Astrocyte (in vitro differentiated cells and primary cell): ENCODE results near the gene CHN2. TPM values are rescaled to one million over a fixed set of nuclear protein-coding genes. Genes with fewer than 3 reads are reported as not detected.

Experiments
- DNase-seq: peaks from one replicate; pipeline ENCODE4 v3.0.0-alpha.2; 2010; ENCODE audit warnings: low read depth
- FAIRE-seq: peaks from 2 replicates; lab custom pipeline; 2011; peaks lifted over from hg19 to GRCh38; lab: Jason Lieb, UNC
- H2AFZ ChIP-seq: 2 replicates; pipeline ENCODE4 v1.6.0; 2012; ENCODE audit warnings: low read depth, low read length, inconsistent platforms
- H3K27ac ChIP-seq: 2 replicates; pipeline ENCODE4 v1.5.1; 2011; ENCODE audit warnings: low read depth, low read length, inconsistent platforms
- H3K27me3 ChIP-seq: 2 replicates; pipeline ENCODE4 v1.6.0; 2011; ENCODE audit warnings: low read length, inconsistent platforms; ENCODE audit not compliant: insufficient read depth
- H3K36me3 ChIP-seq: 2 replicates; pipeline ENCODE4 v1.5.1; 2011; ENCODE audit warnings: low read length, inconsistent platforms; ENCODE audit not compliant: insufficient read depth
- H3K4me1 ChIP-seq: 2 replicates; pipeline ENCODE4 v1.5.1; 2011; ENCODE audit warnings: low read length, inconsistent platforms; ENCODE audit not compliant: insufficient read depth
- H3K4me2 ChIP-seq: 2 replicates; pipeline ENCODE4 v1.6.0; 2012; ENCODE audit warnings: low read length, inconsistent platforms
- H3K4me3 ChIP-seq: 2 replicates; pipeline ENCODE4 v1.5.1; 2011; ENCODE audit warnings: low read depth, mild to moderate bottlenecking, low read length, inconsistent platforms; ENCODE audit not compliant: insufficient read depth
- H3K79me2 ChIP-seq: 2 replicates; pipeline ENCODE4 v1.6.0; 2012; ENCODE audit warnings: mild to moderate bottlenecking, low read length, inconsistent platforms; ENCODE audit not compliant: insufficient read depth
- H3K9ac ChIP-seq: 2 replicates; pipeline ENCODE4 v1.6.0; 2012; ENCODE audit warnings: mild to moderate bottlenecking, low read length, inconsistent platforms
- H3K9me3 ChIP-seq: 2 replicates; pipeline ENCODE4 v1.5.1; 2012; ENCODE audit warnings: low read depth, mild to moderate bottlenecking, low read length, inconsistent platforms; ENCODE audit not compliant: insufficient read depth
- H4K20me1 ChIP-seq: 2 replicates; pipeline ENCODE4 v1.6.0; 2012; ENCODE audit warnings: low read length, inconsistent platforms; ENCODE audit not compliant: insufficient read depth
- H3K27ac Mint-ChIP-seq: one replicate; pipeline ENCODE4 v1.8.0; 2021; ENCODE audit warnings: mild to moderate bottlenecking, mixed read lengths; ENCODE audit not compliant: unreplicated experiment
- H3K27me3 Mint-ChIP-seq: one replicate; pipeline ENCODE4 v1.8.0; 2021; ENCODE audit warnings: low read depth, mixed read lengths; ENCODE audit not compliant: unreplicated experiment
- H3K36me3 Mint-ChIP-seq: one replicate; pipeline ENCODE4 v1.8.0; 2021; ENCODE audit warnings: low read depth, mixed read lengths; ENCODE audit not compliant: unreplicated experiment
- H3K4me1 Mint-ChIP-seq: one replicate; pipeline ENCODE4 v1.8.0; 2021; ENCODE audit warnings: low read depth, mixed read lengths; ENCODE audit not compliant: unreplicated experiment
- H3K4me3 Mint-ChIP-seq: one replicate; pipeline ENCODE4 v1.8.0; 2021; ENCODE audit warnings: mild to moderate bottlenecking, moderate library complexity, mixed read lengths; ENCODE audit not compliant: unreplicated experiment
- H3K9me3 Mint-ChIP-seq: one replicate; pipeline ENCODE4 v1.8.0; 2021; ENCODE audit warnings: mild to moderate bottlenecking, mixed read lengths; ENCODE audit not compliant: unreplicated experiment
- EZH2 ChIP-seq: IDR thresholded peaks from 2 replicates; pipeline ENCODE4 v1.6.1; 2012; ENCODE audit warnings: mild to moderate bottlenecking, low read length, inconsistent platforms; ENCODE audit not compliant: insufficient read depth
- total RNA-seq: library from RNA; stranded (reverse); gene quantifications from 2 replicates; pipeline ENCODE4 v1.2.1, GENCODE V29; 2021
- TF ChIP-seq, protein P1 (sequence below): IDR thresholded peaks from 2 replicates; pipeline ENCODE4 v1.5.1; 2011; ENCODE audit warnings: low read depth, mild to moderate bottlenecking, inconsistent platforms, low read length, moderate library complexity; ENCODE audit not compliant: insufficient read depth

Gene CHN2
- total RNA-seq, 1 donor from 2014 or later, result 2.5 TPM

DNA sequence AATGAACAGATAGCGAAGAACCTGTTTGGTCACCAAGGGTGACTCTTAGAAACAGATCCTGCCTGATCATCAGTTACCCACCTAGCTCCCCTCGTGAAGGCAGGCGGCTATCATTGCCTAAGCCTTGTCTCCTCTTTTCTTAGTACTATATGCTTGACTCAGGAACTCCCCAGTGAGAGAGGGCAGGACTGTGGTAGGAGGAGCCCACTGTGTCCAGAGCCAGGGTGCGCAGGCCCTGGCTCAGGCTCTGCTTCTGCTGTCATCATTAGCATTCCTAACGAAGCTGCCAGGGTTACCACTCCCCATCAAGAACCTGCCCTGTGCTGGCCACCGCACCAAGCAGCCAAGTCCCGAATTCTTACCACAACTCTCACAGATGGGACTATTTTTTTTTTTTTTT, 160.8 kb downstream of the CHN2 start:
- Histone ChIP-seq H3K27ac (no peak overlapping the region), H2AFZ (no peak overlapping the region), H3K79me2 (no peaks in the 10 kb centered on the region), H3K4me3 (no peak overlapping the region), H3K4me2 (no peak overlapping the region), H3K36me3 (no peaks in the 10 kb centered on the region), H3K4me1 (no peaks in the 10 kb centered on the region), H3K9me3 (no peaks in the 10 kb centered on the region), H4K20me1 (no peaks in the 10 kb centered on the region), H3K9ac (no peak overlapping the region), H3K27me3 (peaks cover 3% of the 10 kb centered on the region)
- peaks cover 12% of the 10 kb centered on the region for H3K27me3 Mint-ChIP-seq
- H3K4me1 Mint-ChIP-seq, result peaks cover 1% of the 10 kb centered on the region
- no peak for FAIRE-seq
- H3K27ac Mint-ChIP-seq, result no peak overlapping the region
- no peak overlapping the region for H3K4me3 Mint-ChIP-seq
- H3K9me3 Mint-ChIP-seq, result peaks cover 3% of the 10 kb centered on the region
- no peak for DNase-seq
- H3K36me3 Mint-ChIP-seq, result no peaks in the 10 kb centered on the region
- TF ChIP-seq, protein P1, sequence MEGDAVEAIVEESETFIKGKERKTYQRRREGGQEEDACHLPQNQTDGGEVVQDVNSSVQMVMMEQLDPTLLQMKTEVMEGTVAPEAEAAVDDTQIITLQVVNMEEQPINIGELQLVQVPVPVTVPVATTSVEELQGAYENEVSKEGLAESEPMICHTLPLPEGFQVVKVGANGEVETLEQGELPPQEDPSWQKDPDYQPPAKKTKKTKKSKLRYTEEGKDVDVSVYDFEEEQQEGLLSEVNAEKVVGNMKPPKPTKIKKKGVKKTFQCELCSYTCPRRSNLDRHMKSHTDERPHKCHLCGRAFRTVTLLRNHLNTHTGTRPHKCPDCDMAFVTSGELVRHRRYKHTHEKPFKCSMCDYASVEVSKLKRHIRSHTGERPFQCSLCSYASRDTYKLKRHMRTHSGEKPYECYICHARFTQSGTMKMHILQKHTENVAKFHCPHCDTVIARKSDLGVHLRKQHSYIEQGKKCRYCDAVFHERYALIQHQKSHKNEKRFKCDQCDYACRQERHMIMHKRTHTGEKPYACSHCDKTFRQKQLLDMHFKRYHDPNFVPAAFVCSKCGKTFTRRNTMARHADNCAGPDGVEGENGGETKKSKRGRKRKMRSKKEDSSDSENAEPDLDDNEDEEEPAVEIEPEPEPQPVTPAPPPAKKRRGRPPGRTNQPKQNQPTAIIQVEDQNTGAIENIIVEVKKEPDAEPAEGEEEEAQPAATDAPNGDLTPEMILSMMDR, result no peak
- no peak for TF ChIP-seq EZH2

DNA sequence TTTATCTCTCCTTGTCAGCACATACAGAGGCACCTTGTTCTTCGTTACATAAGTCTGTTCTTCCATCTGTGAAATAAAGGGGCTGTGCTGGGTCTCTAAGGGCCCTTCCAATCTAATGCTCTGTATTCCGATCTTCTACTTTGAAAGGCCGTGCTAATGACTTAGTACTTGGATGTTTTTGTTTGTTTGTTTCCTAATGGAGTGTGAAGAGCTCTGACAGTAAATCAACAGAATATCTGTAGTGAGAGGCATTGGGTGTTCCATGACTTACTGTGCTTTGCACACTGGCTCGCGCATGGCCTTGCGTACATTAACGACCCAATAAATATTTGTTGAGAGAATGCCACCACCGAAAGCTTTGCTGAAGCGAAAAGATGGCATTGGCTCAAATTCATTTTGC, 162.1 kb downstream of the CHN2 start:
- TF ChIP-seq, protein P1, result no peak
- no peak for TF ChIP-seq EZH2
- Histone ChIP-seq H2AFZ (no peak overlapping the region), H3K36me3 (no peaks in the 10 kb centered on the region), H3K9me3 (no peaks in the 10 kb centered on the region), H3K9ac (no peak overlapping the region), H3K79me2 (no peaks in the 10 kb centered on the region), H3K27me3 (no peaks in the 10 kb centered on the region), H3K27ac (no peak overlapping the region), H3K4me1 (no peaks in the 10 kb centered on the region), H3K4me3 (no peak overlapping the region), H3K4me2 (no peak overlapping the region), H4K20me1 (no peaks in the 10 kb centered on the region)
- Mint-ChIP-seq H3K9me3 (no peaks in the 10 kb centered on the region), H3K27ac (no peak overlapping the region), H3K4me3 (no peak overlapping the region), H3K4me1 (no peaks in the 10 kb centered on the region), H3K36me3 (no peaks in the 10 kb centered on the region), H3K27me3 (peaks cover 16% of the 10 kb centered on the region)
- FAIRE-seq, result no peak
- no peak for DNase-seq

DNA sequence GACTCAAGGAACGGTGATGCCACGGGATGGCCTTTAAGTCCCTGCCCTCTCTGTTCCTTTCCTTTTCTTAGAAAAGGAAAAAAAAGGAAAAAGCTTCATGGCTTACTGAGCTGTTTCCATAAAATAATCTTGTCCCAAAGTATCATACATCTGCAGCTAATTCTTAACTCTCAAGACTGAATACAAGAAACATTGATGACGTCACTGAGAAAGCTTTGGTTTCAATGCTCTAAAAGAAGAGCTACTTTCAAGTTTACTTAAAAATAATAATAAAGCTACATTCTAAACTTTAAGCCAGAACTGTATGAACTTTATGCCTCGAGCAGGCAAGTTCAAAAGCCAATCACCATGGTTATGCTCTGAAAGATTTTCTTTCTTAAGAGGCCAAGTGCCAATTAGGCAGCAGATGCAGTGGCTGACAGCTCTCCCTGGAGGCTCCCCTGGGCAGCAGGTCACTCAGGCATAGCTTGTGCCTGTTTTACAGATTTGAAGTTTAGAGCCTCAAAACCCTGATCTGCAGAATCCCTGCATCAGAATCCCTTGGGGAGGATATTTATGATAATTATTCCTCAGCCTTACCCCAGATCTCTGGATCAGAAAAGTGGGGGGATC, 165.0 kb downstream of the CHN2 start:
- H3K4me3 Mint-ChIP-seq, result no peak overlapping the region
- no peaks in the 10 kb centered on the region for H4K20me1 ChIP-seq
- H3K9me3 Mint-ChIP-seq, result peaks cover 5% of the 10 kb centered on the region
- H3K9ac ChIP-seq, result no peak overlapping the region
- H3K27ac ChIP-seq, result no peak overlapping the region
- no peaks in the 10 kb centered on the region for H3K4me1 Mint-ChIP-seq
- H3K36me3 ChIP-seq, result no peaks in the 10 kb centered on the region
- no peaks in the 10 kb centered on the region for H3K4me1 ChIP-seq
- no peak overlapping the region for H3K27ac Mint-ChIP-seq
- H3K4me3 ChIP-seq, result no peak overlapping the region
- H3K9me3 ChIP-seq, result no peaks in the 10 kb centered on the region
- H3K4me2 ChIP-seq, result no peak overlapping the region
- H2AFZ ChIP-seq, result no peak overlapping the region
- no peak for FAIRE-seq
- TF ChIP-seq, protein P1, result no peak
- TF ChIP-seq EZH2, result no peak
- H3K36me3 Mint-ChIP-seq, result no peaks in the 10 kb centered on the region
- H3K79me2 ChIP-seq, result no peaks in the 10 kb centered on the region
- DNase-seq, result no peak
- peaks cover 23% of the 10 kb centered on the region for H3K27me3 Mint-ChIP-seq
- H3K27me3 ChIP-seq, result peaks cover 2% of the 10 kb centered on the region
